ENCODE data around the gene ZNF462.

DNA sequence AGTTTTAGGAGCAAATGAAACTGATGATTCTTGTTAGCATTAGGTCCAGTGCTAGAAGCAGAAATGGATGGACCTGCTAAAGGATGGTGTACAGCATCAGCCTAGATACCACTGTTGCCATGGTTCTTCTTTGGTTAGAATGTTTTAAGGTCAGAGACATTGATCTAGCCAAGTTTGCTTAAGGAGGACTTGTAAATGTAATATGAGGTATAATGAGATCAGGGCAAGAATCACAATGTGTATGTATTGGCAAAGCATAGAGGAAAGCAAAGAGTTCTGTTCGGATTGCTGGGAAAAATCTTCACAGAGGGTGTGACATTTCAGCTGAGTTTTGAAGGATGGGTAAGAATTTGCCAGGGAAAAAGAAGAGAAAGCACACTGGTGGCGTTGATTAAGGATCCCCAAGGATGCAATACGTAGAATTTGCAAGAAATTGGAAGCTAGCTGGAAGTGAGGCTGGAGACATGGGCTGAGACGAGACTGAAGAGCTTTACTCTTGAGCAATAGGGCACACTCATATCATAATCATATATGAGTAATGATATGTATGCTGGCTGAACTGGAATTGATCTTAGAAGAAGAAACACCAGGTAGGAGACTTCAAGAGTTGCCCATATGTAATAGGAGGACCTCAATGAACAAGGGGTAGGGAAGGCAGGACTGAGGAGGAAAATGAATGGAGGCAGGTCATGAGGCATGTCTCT, 102.0 kb downstream of the ZNF462 start:
- TF ChIP-seq EP300 (IDR thresholded peaks at IDR 0.05): no peak
- TF ChIP-seq POLR2A (IDR thresholded peaks at IDR 0.05): no peak
- TF ChIP-seq, protein P1, sequence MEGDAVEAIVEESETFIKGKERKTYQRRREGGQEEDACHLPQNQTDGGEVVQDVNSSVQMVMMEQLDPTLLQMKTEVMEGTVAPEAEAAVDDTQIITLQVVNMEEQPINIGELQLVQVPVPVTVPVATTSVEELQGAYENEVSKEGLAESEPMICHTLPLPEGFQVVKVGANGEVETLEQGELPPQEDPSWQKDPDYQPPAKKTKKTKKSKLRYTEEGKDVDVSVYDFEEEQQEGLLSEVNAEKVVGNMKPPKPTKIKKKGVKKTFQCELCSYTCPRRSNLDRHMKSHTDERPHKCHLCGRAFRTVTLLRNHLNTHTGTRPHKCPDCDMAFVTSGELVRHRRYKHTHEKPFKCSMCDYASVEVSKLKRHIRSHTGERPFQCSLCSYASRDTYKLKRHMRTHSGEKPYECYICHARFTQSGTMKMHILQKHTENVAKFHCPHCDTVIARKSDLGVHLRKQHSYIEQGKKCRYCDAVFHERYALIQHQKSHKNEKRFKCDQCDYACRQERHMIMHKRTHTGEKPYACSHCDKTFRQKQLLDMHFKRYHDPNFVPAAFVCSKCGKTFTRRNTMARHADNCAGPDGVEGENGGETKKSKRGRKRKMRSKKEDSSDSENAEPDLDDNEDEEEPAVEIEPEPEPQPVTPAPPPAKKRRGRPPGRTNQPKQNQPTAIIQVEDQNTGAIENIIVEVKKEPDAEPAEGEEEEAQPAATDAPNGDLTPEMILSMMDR (IDR thresholded peaks at IDR 0.05): no peak

All from tibial nerve (tissue), 4 donors.